Fibroblast of villous mesenchyme (primary cell): ENCODE results near the gene IFIT2. TPM values are rescaled to one million over a fixed set of nuclear protein-coding genes. Genes with fewer than 3 reads are reported as not detected.
A peak's percentile ranks its signal among the peaks of the same experiment; 100 is the strongest.
"Not testable (repeated sequence)": the region's sequence is repeated elsewhere in the genome, so short reads cannot be mapped to it uniquely, and the experiment has no call there.

ENCODE experiments used
- DNase-seq: peaks from one replicate; pipeline ENCODE4 v3.0.0-alpha.2; 2010; ENCODE audit warnings: low read depth
- H3K4me3 ChIP-seq: 2 replicates; pipeline ENCODE4 v1.5.1; 2011; ENCODE audit warnings: low read depth, mild to moderate bottlenecking, low read length
- CTCF ChIP-seq: IDR thresholded peaks from 2 replicates; pipeline ENCODE4 v1.5.1; 2012; ENCODE audit warnings: low read depth, mild to moderate bottlenecking, low read length; ENCODE audit not compliant: insufficient read depth
- total RNA-seq: library from RNA; depleted of rRNA; stranded (reverse); fragments of >200 nt; gene quantifications from 2 replicates; pipeline ENCODE4 v1.2.3, GENCODE V29; 2012

The IFIT2 gene
- total RNA-seq, 1 donor: 22.9 TPM

GRCh38 chr10:89312973-89313372, 11.1 kb downstream of the IFIT2 start:
- DNase-seq: no peak
- H3K4me3 ChIP-seq: no peak overlapping the region
- no peak for TF ChIP-seq CTCF

- no peak for DNase-seq
- H3K4me3 ChIP-seq: no peak overlapping the region
- no peak for TF ChIP-seq CTCF
Observed at GRCh38 chr10:89314676-89315075, 12.8 kb downstream of the IFIT2 start.

GRCh38 chr10:89318047-89318446, 16.2 kb downstream of the IFIT2 start:
- DNase-seq, H3K4me3 ChIP-seq: not testable (repeated sequence)

- not testable (repeated sequence) for H3K4me3 ChIP-seq, DNase-seq
Observed at GRCh38 chr10:89325081-89325480, 23.2 kb downstream of the IFIT2 start.

GRCh38 chr10:89325856-89326255, 24.0 kb downstream of the IFIT2 start:
- DNase-seq: peak; percentile 33

GRCh38 chr10:89327803-89328441, 26.1 kb downstream of the IFIT2 start, which contains the start of gene IFIT3:
Gene IFIT3, plus strand, starts transcription at chr10:89327997. Its CDS starts 77 bp downstream, at chr10:89328074.
- H3K4me3 ChIP-seq: peak within 1 kb of the TSS; percentile 61
- no peak for TF ChIP-seq CTCF
- peak; percentile 95 for DNase-seq

More at GRCh38 chr10:89325856-89326255, 24.0 kb downstream of the IFIT2 start:
- H3K4me3 ChIP-seq: not testable (repeated sequence)

- DNase-seq: no peak
- TF ChIP-seq CTCF: no peak
- peak overlapping the region; percentile 35 for H3K4me3 ChIP-seq
Observed at GRCh38 chr10:89329151-89329550, 27.3 kb downstream of the IFIT2 start.

GRCh38 chr10:89330014-89330413, 28.2 kb downstream of the IFIT2 start:
- not testable (repeated sequence) for H3K4me3 ChIP-seq
- peak; percentile 48 for DNase-seq

GRCh38 chr10:89330537-89331212, 28.8 kb downstream of the IFIT2 start:
- TF ChIP-seq CTCF: no peak
- H3K4me3 ChIP-seq: no peak overlapping the region
- DNase-seq: no peak

GRCh38 chr10:89331487-89332122, 29.8 kb downstream of the IFIT2 start:
- not testable (repeated sequence) for H3K4me3 ChIP-seq, DNase-seq
